GM23338 (cell line): Measurements from ENCODE around the gene TENM4. TPM values are rescaled to one million over a fixed set of nuclear protein-coding genes. Genes with fewer than 3 reads are reported as not detected.

Source experiments
- ATAC-seq: fragments of 200-7000 bp; cut with Tn5 transposase; 3 replicates; pipeline ENCODE4 v1.9.1; 2020
- DNase-seq: peaks from one replicate; pipeline ENCODE4 v3.0.0-alpha.2; 2015; ENCODE audit warnings: low spot score
- H2AFZ ChIP-seq: fragments of 200-600 bp; sonication (generic); 2 replicates; pipeline ENCODE4 v1.8.0; 2016; ENCODE audit warnings: antibody characterized with exemption, mild to moderate bottlenecking, moderate library complexity
- H3F3A ChIP-seq: fragments of 200-600 bp; sonication (generic); replicated peaks from 2 replicates; pipeline ENCODE4 v1.8.0; 2017; ENCODE audit warnings: antibody characterized with exemption, mixed run types, low read depth
- H3K27ac ChIP-seq: fragments of 200-600 bp; sonication (generic); 2 replicates; pipeline ENCODE4 v1.6.1; 2016; ENCODE audit warnings: low read depth
- H3K27me3 ChIP-seq: fragments of 200-600 bp; sonication (generic); 2 replicates; pipeline ENCODE4 v1.8.0; 2016; ENCODE audit warnings: mild to moderate bottlenecking, mixed run types, moderate library complexity; ENCODE audit not compliant: insufficient read depth
- H3K36me3 ChIP-seq: fragments of 200-600 bp; sonication (generic); 2 replicates; pipeline ENCODE4 v1.8.0; 2016; ENCODE audit warnings: mild to moderate bottlenecking; ENCODE audit not compliant: insufficient read depth
- H3K4me1 ChIP-seq: fragments of 200-600 bp; sonication (generic); 2 replicates; pipeline ENCODE4 v1.8.0; 2016; ENCODE audit warnings: mild to moderate bottlenecking, moderate library complexity; ENCODE audit not compliant: insufficient read depth
- H3K4me2 ChIP-seq: fragments of 200-600 bp; sonication (generic); 2 replicates; pipeline ENCODE4 v1.7.1; 2017; ENCODE audit warnings: mixed run types
- H3K4me3 ChIP-seq: fragments of 200-600 bp; sonication (generic); 2 replicates; pipeline ENCODE4 v1.6.1; 2016; ENCODE audit warnings: mixed run types
- H3K79me2 ChIP-seq: fragments of 200-600 bp; sonication (generic); replicated peaks from 2 replicates; pipeline ENCODE4 v1.8.0; 2017; ENCODE audit warnings: mild to moderate bottlenecking; ENCODE audit not compliant: insufficient read depth
- H3K9me2 ChIP-seq: fragments of 200-600 bp; sonication (generic); 2 replicates; pipeline ENCODE4 v1.8.0; 2017; ENCODE audit not compliant: insufficient read depth
- H4K20me1 ChIP-seq: fragments of 200-600 bp; sonication (generic); replicated peaks from 2 replicates; pipeline ENCODE4 v1.8.0; 2017; ENCODE audit warnings: mild to moderate bottlenecking; ENCODE audit not compliant: insufficient read depth
- H3K27ac Mint-ChIP-seq: 2 replicates; pipeline ENCODE4 v1.8.0; 2020; ENCODE audit warnings: inconsistent platforms, mild to moderate bottlenecking, moderate library complexity, mixed read lengths
- H3K27me3 Mint-ChIP-seq: 3 replicates; pipeline ENCODE4 v1.8.0; 2022; ENCODE audit warnings: low read depth, mild to moderate bottlenecking, moderate library complexity, mixed read lengths, inconsistent platforms; ENCODE audit not compliant: insufficient read depth, poor library complexity
- H3K36me3 Mint-ChIP-seq: 3 replicates; pipeline ENCODE4 v1.8.0; 2021; ENCODE audit warnings: low read depth, mild to moderate bottlenecking, inconsistent platforms, moderate library complexity, mixed read lengths
- H3K4me1 Mint-ChIP-seq: 3 replicates; pipeline ENCODE4 v1.8.0; 2020; ENCODE audit warnings: mild to moderate bottlenecking, inconsistent platforms, mixed read lengths
- H3K4me3 Mint-ChIP-seq: 3 replicates; pipeline ENCODE4 v1.8.0; 2021; ENCODE audit warnings: moderate library complexity, mild to moderate bottlenecking, inconsistent platforms, mixed read lengths
- H3K9me3 Mint-ChIP-seq: 3 replicates; pipeline ENCODE4 v1.8.0; 2020; ENCODE audit warnings: moderate library complexity, mild to moderate bottlenecking, inconsistent platforms, mixed read lengths
- CREB1 ChIP-seq: fragments of 250-450 bp; sonication (Bioruptor Pico); IDR thresholded peaks from 2 replicates; pipeline ENCODE4 v1.5.0; 2020; ENCODE audit warnings: low read depth, mild to moderate bottlenecking, moderate library complexity
- CTCF ChIP-seq, 2 experiments: fragments of 200-600 bp in 1 of 2; sonication (generic) in 1 of 2; conservative IDR thresholded peaks; 2 replicates each; pipeline versions ENCODE4 v1.5.1 to v1.6.1; 2016 to 2017; ENCODE audit warnings: antibody characterized with exemption in 2 of 2, low read depth in 2 of 2, mild to moderate bottlenecking in 2 of 2, moderate library complexity in 1 of 2
- ETS1 ChIP-seq: IDR thresholded peaks from 2 replicates; pipeline ENCODE4 v1.6.1; 2016; ENCODE audit warnings: antibody characterized with exemption
- EZH2 ChIP-seq: fragments of 200-600 bp; sonication (generic); IDR thresholded peaks from one replicate; pipeline ENCODE4 v1.8.0; 2017; ENCODE audit warnings: antibody characterized with exemption, mild to moderate bottlenecking, low read depth; ENCODE audit not compliant: unreplicated experiment
- EZH2phosphoT487 ChIP-seq: fragments of 200-600 bp; sonication (generic); IDR thresholded peaks from one replicate; pipeline ENCODE4 v1.8.1; 2018; ENCODE audit warnings: antibody characterized with exemption; ENCODE audit not compliant: unreplicated experiment
- JUNB ChIP-seq: IDR thresholded peaks from one replicate; pipeline ENCODE4 v1.6.1; 2016; ENCODE audit warnings: antibody characterized with exemption; ENCODE audit not compliant: unreplicated experiment
- NANOG ChIP-seq: IDR thresholded peaks from 2 replicates; pipeline ENCODE4 v1.6.1; 2016; ENCODE audit warnings: antibody characterized with exemption, borderline replicate concordance
- POLR2AphosphoS5 ChIP-seq: IDR thresholded peaks from 2 replicates; pipeline ENCODE4 v1.6.1; 2016; ENCODE audit warnings: antibody characterized with exemption, low read depth
- STAT1 ChIP-seq: IDR thresholded peaks from one replicate; pipeline ENCODE4 v1.6.1; 2016; ENCODE audit warnings: antibody characterized with exemption; ENCODE audit not compliant: unreplicated experiment
- ZNF114 ChIP-seq: fragments of 250-450 bp; sonication (Bioruptor Pico); IDR thresholded peaks from 2 replicates; pipeline ENCODE4 v1.5.0; 2020; ENCODE audit warnings: mild to moderate bottlenecking, moderate library complexity
- ZNF331 ChIP-seq: fragments of 250-450 bp; sonication (Bioruptor Pico); IDR thresholded peaks from 2 replicates; pipeline ENCODE4 v1.5.0; 2020; ENCODE audit warnings: low read depth, mild to moderate bottlenecking, moderate library complexity
- ZNF462 ChIP-seq: fragments of 250-450 bp; sonication (Bioruptor Pico); IDR thresholded peaks from 2 replicates; pipeline ENCODE4 v1.5.0; 2020; ENCODE audit warnings: mild to moderate bottlenecking, moderate library complexity
- polyA plus RNA-seq: library from polyadenylated mRNA; unstranded; fragments of >200 nt; fragmentation: Nextera tagmentation; extraction: Ambion mirVana; gene quantifications from 2 replicates; pipeline ENCODE4 v1.2.1, GENCODE V29; 2016
- total RNA-seq: library from RNA; depleted of rRNA; stranded (reverse); fragments of >200 nt; shearing (Covaris generic); gene quantifications from 2 replicates; pipeline ENCODE4 v1.2.3, GENCODE V29; 2014

The TENM4 gene
- total and polyA plus RNA-seq, 2 experiments from 2014 or later = 7.3 TPM

- no peak for TF ChIP-seq ETS1
Measured at GRCh38 chr11:78965432-78965831, 475.4 kb downstream of the TENM4 start (continued).

- H4K20me1 ChIP-seq = no peaks in the 10 kb centered on the region
- H3K36me3 ChIP-seq = no peaks in the 10 kb centered on the region
- no peak overlapping the region for H3K27ac ChIP-seq
- peak overlapping the region; percentile 93 for H2AFZ ChIP-seq
- H3K4me3 ChIP-seq = peak overlapping the region; percentile 82
- H3K79me2 ChIP-seq = no peaks in the 10 kb centered on the region
- Mint-ChIP-seq H3K27ac (no peak overlapping the region), H3K9me3 (no peaks in the 10 kb centered on the region), H3K4me1 (peaks cover 30% of the 10 kb centered on the region), H3K36me3 (no peaks in the 10 kb centered on the region), H3K27me3 (peaks cover 12% of the 10 kb centered on the region), H3K4me3 (peak overlapping the region; percentile 81)
- peaks cover 17% of the 10 kb centered on the region for H3K4me1 ChIP-seq
- H3K4me2 ChIP-seq = peak overlapping the region; percentile 93
- no peaks in the 10 kb centered on the region for H3K9me2 ChIP-seq
- peak; percentile 83 for ATAC-seq
- no peaks in the 10 kb centered on the region for H3F3A ChIP-seq
- no peaks in the 10 kb centered on the region for H3K27me3 ChIP-seq
- peak; percentile 94 for DNase-seq
- TF ChIP-seq POLR2AphosphoS5 (no peak), ETS1 (no peak), JUNB (no peak), ZNF114 (CRISPR knock-in tag) (no peak), CTCF (conservative IDR thresholded peaks at IDR 0.05; ENCODE audit: low read depth in 2 of 2) (no peak), ZNF331 (CRISPR knock-in tag) (no peak), CREB1 (no peak), EZH2phosphoT487 (no peak), EZH2 (no peak), STAT1 (no peak), ZNF462 (CRISPR knock-in tag) (no peak), NANOG (no peak)
Measured at GRCh38 chr11:78961937-78962701, 478.7 kb downstream of the TENM4 start.
